ENCODE measurements around the gene SERGEF.

The SERGEF gene

DNA sequence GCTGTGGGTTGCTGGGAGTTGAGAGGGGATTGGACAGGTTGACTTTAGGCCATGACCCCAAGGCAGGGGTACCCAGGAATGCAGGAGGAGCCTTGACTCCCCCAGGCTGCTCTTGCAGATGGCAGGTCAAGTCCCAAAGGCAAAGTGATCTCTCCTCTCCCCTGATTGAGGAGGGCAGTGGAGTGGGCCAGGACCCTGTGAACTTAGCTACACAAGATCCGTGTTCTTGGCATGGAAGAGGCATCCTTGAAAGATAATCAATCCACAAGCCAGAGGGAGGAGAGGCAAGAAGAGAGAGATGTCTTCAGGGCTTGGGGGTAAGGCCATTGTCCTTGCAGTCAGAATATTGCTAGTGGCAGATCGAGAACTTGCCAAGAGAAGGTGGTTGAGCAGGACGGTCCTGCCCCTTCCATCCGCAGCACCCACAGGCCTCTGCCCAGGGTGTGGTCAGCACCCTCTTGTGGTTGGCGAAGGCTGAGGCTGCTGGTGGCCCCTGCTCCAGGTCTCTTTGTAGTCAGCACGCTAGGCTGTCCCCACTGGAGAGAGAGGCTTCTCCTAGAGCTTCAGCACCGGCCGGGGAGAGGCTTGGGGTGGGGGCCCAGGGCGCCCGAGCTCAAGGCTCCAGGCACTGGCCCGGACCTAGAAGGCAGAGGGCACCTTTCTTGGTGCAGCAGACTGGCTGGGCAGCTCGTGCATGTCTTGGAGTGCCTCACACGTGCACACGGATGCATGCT, 232.8 kb downstream of the SERGEF start:
- FAIRE-seq = no peak

DNA sequence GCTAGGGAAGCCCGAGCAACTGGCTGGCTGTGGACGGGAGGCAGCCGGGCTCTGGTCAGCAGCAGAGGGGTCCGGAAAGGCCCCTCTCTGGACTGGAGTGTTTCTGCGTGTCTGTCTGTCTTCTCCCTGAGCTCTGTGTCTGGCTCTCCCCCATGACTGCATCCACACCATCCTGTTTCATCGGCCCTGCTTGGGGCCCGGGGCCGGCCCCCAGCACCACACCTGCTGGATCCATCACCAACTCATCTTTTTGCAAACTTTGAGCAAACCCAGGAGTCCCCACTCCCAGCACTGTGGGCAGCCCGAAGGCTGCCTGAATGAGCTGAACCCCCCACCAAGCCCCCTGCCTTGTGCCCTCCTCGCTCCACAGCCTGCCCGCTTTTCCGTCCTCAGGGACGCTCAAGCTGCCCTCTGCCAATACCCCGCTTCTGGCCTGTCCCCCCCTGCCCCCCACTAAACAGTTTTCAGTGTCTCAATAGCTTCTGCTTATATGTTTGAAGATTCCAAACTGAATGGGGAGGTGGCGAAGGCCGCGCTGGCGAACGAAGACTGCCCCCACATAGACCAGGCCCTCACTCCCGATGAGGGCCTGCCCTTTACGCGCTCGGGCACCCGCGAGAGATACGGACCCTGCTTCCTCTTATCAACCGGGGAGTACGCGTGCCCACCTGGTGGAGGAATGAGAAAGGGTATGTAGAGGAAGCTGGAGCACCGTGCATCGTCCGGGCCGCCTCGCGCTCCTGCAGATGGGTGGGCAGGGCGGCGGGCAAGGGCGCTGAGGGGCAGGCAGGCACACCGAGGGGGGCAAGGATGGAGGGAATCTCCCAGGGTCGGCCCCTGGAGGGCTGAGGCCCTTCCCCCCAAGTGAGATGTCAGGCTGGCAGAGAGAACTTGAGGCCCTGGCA, 233.6 kb downstream of the SERGEF start:
- FAIRE-seq = no peak

- FAIRE-seq = no peak
These were observed 234.5 kb downstream of the SERGEF start for GRCh38 chr11:17778352-17778751.

GRCh38 chr11:17777738-17778091, 235.1 kb downstream of the SERGEF start:
- no peak for FAIRE-seq

DNA sequence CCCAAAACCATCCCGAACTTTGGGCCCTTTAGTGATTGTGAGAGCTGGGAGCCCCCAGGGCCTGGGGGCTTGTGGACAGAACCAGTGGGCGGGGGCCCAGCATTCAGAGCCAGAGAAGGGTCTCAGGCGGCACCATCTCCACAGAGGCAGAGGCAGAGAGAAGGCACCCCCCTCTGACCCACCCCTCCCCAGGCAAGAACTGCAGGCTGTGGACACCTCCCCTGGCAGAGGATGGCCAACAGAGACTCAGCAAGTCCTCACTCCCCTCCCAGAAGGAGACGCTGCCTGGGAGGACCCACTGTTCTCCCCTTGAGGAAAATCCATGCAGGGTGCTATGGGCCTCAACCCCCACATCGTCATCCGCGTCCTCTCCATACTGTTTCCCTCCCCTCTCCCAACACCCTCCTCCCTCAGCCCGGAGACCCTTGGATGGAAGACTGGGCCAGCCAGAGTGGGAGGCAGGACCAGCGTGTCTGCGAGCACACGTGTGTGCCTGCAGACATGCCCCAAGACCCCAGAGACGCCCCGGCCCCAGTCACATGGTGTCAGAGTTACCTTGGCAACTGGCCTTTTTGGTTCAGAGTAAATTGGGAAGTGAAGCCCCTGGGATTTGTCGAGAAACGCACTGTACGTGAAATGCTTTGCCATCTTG, 235.6 kb downstream of the SERGEF start:
- no peak for FAIRE-seq

GRCh38 chr11:17776212-17776875, 236.5 kb downstream of the SERGEF start:
- no peak for FAIRE-seq

GRCh38 chr11:17775507-17776211, 237.2 kb downstream of the SERGEF start:
- no peak for FAIRE-seq

- FAIRE-seq = no peak
These were observed 237.9 kb downstream of the SERGEF start for GRCh38 chr11:17775035-17775348.

- no peak for FAIRE-seq
These were observed 238.4 kb downstream of the SERGEF start for GRCh38 chr11:17774232-17775034.

DNA sequence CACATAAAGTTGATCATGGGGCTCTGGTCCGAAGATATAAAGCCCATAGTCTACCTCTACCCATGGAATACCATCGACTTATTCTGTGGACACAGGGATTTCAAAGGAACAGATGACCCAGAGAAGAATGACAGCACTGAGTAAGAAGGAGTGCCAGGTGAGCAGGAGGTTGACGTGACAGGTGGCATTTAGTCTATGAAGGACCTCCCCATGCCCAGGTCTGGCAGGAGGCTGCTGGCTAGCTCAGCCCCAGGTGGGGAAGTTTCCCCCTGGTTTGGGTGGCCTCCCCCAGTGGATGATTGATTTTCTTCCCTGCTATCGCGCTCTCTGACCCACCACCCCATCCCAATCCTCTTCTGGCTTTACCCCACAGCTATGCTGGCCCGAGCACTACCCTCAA, 239.2 kb downstream of the SERGEF start:
- no peak for FAIRE-seq

GRCh38 chr11:17772704-17773600, 239.9 kb downstream of the SERGEF start:
- no peak for FAIRE-seq

- no peak for FAIRE-seq
These were observed 240.9 kb downstream of the SERGEF start for GRCh38 chr11:17771841-17772401.

GRCh38 chr11:17771415-17771814, 241.4 kb downstream of the SERGEF start:
- FAIRE-seq = no peak

DNA sequence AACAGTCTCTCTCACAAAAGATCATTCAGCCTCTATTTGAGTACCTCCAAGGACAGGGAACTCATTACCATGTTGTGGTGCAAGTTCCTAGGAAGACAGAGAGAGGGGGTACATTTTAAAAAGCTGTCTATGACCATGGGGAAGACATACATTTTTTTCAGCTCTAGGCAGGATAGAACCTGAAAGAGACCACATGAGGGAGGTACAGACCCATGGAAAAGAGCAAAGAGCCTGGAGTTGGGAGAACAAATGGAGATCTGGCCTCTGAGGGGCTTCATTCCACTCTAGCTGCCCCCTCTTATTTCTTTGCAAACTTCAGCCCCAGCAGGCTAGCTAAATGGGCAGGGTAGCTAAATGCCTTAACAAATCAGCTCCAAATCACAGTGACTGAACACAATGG, 241.9 kb downstream of the SERGEF start:
- FAIRE-seq = no peak

- no peak for FAIRE-seq
These were observed 242.7 kb downstream of the SERGEF start for GRCh38 chr11:17770048-17770652.

DNA sequence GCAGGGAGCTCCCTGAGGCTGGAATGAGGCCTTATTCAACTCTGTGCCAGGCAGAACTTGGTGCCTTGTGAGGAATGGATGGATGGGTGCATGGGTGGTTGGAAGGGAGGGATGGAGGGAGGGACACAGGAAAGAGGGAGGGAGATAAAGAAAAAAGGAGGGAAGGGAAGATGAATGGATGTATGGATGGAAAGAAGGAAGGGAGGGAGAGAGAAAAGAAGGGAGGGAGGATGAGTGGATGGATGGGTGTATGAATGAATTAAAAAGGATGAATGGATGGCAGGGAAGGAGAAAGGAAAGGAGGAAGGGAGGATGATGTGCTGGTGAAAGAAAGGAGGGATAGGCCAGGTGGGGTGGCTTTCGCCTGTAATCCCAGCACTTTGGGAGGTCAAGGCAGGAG, 243.6 kb downstream of the SERGEF start:
- FAIRE-seq = no peak

DNA sequence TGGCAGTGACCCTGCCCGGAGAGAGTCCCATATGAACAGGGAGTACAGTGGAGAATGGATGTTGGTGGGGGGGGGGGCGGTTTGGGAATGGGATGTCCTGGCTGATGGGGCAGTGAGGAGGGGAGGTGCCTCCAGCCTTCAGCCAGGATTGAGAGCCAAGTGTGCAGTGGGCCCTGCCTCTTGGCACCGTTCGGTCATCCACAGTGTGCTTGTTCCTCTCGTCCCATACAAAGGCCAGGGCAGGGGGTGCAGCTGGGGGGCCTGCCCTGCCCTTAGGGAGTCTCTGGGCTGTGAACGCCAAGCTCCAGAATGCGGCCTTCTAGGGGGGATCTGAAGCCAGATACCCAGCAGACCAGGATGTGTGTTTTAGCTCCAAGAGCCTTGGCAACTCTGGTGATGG, 244.3 kb downstream of the SERGEF start:
- no peak for FAIRE-seq

DNA sequence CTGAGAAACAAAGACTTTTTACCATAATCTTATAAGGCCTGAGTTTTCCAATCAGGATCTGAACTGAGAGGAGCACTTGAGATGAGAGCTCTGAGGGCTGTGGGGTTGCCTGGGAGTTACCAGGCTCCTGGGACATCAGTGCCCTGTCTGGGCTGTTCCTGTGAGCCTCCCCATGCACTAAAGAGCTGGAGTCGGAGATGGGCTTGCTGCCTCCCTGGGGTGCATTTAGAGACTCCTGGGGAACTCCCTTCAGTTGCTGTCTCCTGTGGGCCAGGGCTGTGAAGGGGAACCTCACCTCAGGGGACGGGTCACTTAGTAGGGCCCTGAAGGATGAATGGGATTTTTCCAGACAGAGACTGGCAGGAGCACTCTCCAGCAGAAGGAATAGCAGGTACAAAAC, 244.9 kb downstream of the SERGEF start:
- no peak for FAIRE-seq

- no peak for FAIRE-seq
These were observed 245.5 kb downstream of the SERGEF start for GRCh38 chr11:17767301-17767885.

DNA sequence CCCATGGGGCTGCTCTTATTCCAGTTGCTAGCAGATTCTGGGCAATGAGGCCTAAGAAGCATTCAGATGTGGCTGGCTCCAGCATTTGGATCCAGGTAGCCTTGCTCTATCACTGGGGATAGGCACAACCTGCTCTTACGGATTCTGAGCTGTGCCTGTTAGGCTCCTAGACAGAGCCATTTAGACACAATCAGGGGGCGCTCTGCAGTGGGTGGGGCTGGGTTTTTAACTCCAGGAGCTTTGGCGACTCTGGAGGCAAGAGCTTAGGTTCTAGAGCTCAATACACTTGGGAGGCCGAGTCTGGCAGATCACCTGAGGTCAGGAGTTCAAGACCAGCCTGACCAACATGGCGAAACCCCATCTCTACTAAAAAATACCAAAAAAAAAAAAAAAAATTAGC, 246.3 kb downstream of the SERGEF start:
- FAIRE-seq = no peak
